ENCODE results near the gene APBA1. TPM values are rescaled to one million over a fixed set of nuclear protein-coding genes. Genes with fewer than 3 reads are reported as not detected.

The APBA1 gene
- total and polyA plus RNA-seq, 2 of the 8 experiments (the other 6 are each of a cell fraction or from before 2014, with no cell fraction given), result 0.36 to 0.60 TPM

GRCh38 chr9:69615880-69616279 is 56.3 kb downstream of the APBA1 start:
- H4K91ac ChIP-seq (replicated peaks; ENCODE audit: insufficient read length, low read length), result no peak overlapping the region
- no peaks in the 10 kb centered on the region for H3K23me2 ChIP-seq (ENCODE audit: low read depth, low read length)
- TF ChIP-seq ATF3 (IDR thresholded peaks at IDR 0.05; ENCODE audit: insufficient read depth, low read depth, low read length) (no peak), SP1 (IDR thresholded peaks at IDR 0.05; ENCODE audit: low read depth, low read length) (no peak), HDAC2 (IDR thresholded peaks at IDR 0.05; ENCODE audit: borderline replicate concordance in 1 of 2, low read depth in 2 of 2, low read length in 2 of 2) (no peak), SIN3A (conservative IDR thresholded peaks at IDR 0.05 in 1 of 2, IDR thresholded peaks at IDR 0.05 in 1 of 2; ENCODE audit: low read depth in 1 of 2, low read length in 2 of 2) (no peak), EP300 (IDR thresholded peaks at IDR 0.05; ENCODE audit: borderline replicate concordance in 1 of 2, low read depth in 2 of 2, low read length in 2 of 2) (no peak), CBX5 (IDR thresholded peaks at IDR 0.05; ENCODE audit: low read depth, low read length) (no peak), POLR2AphosphoS5 (IDR thresholded peaks at IDR 0.05; ENCODE audit: low read depth, low read length) (no peak), ASH2L (IDR thresholded peaks at IDR 0.05; ENCODE audit: low read length) (no peak), NANOG (IDR thresholded peaks at IDR 0.05; ENCODE audit: insufficient read depth, low read depth, low read length, poor library complexity, severe bottlenecking) (no peak), RNF2 (IDR thresholded peaks at IDR 0.05; ENCODE audit: borderline replicate concordance, low read depth, low read length, missing control alignments, poor library complexity, severe bottlenecking) (no peak), TBP (IDR thresholded peaks at IDR 0.05; ENCODE audit: low read depth, low read length) (no peak), MAX (IDR thresholded peaks at IDR 0.05) (no peak)

More at GRCh38 chr9:69615880-69616279, 56.3 kb downstream of the APBA1 start:
- Histone ChIP-seq H3K27ac (ENCODE audit: low read depth, low read length) (no peak overlapping the region), H3K9me3 (ENCODE audit: insufficient read depth in 2 of 2, low read depth in 1 of 2, low read length in 1 of 2) (no peaks in the 10 kb centered on the region), H2BK20ac (ENCODE audit: low read length) (no peak overlapping the region), H2BK15ac (ENCODE audit: low read length) (no peak overlapping the region), H3K18ac (ENCODE audit: extremely low read depth, low read length) (no peak overlapping the region), H4K20me1 (replicated peaks in 1 of 2; ENCODE audit: control insufficient read depth in 1 of 2, insufficient read depth in 2 of 2, low read length in 2 of 2) (no peaks in the 10 kb centered on the region), H2BK120ac (replicated peaks; ENCODE audit: low read depth, low read length) (no peak overlapping the region), H4K8ac (ENCODE audit: extremely low read depth, insufficient read depth, low read length) (no peak overlapping the region), H3K36me3 (ENCODE audit: control insufficient read depth in 2 of 4, insufficient read depth in 4 of 4, low read length in 3 of 4) (no peaks in the 10 kb centered on the region), H2AK5ac (ENCODE audit: low read depth, low read length) (no peak overlapping the region), H3K4me3 (ENCODE audit: extremely low read depth in 1 of 4, insufficient read depth in 2 of 4, low read depth in 3 of 4, low read length in 4 of 4) (no peak overlapping the region), H2BK12ac (ENCODE audit: low read depth, low read length) (no peak overlapping the region), H4K5ac (ENCODE audit: insufficient read length, low read depth, low read length) (no peak overlapping the region), H2BK5ac (ENCODE audit: low read depth, low read length) (no peak overlapping the region), H3K4ac (replicated peaks; ENCODE audit: insufficient read length, low read depth, low read length) (no peak overlapping the region), H3K23ac (ENCODE audit: insufficient read length) (no peak overlapping the region), H2AFZ (ENCODE audit: low read length) (no peak overlapping the region), H3K14ac (ENCODE audit: insufficient read length) (no peak overlapping the region), H3K27me3 (replicated peaks in 1 of 4; ENCODE audit: control insufficient read depth in 3 of 4, extremely low read depth in 1 of 4, insufficient read depth in 3 of 4, low read length in 3 of 4) (no peaks in the 10 kb centered on the region), H3K79me2 (ENCODE audit: control insufficient read depth in 1 of 2, insufficient read depth in 2 of 2, low read length in 2 of 2) (no peaks in the 10 kb centered on the region), H3K4me2 (ENCODE audit: insufficient read depth in 1 of 2, low read depth in 2 of 2, low read length in 2 of 2) (no peak overlapping the region), H3K9ac (replicated peaks in 1 of 4; ENCODE audit: extremely low read depth in 1 of 4, low read depth in 3 of 4, low read length in 3 of 4) (no peak overlapping the region), H3K79me1 (ENCODE audit: low read depth, low read length) (no peaks in the 10 kb centered on the region), H3K4me1 (replicated peaks in 1 of 4; ENCODE audit: control insufficient read depth in 3 of 4, insufficient read depth in 4 of 4, low read length in 3 of 4) (peaks cover 0 to 5% (median 0%) of the 10 kb centered on the region in 4 experiments; a peak in 1 of 7 replicates), H3K56ac (replicated peaks; ENCODE audit: insufficient read length, low read depth, low read length) (no peak overlapping the region)
- DNase-seq (ENCODE audit: low read depth in 1 of 2, low spot score in 2 of 2), result no peak
- FAIRE-seq, result no peak
- ChIA-PET CTCF (ENCODE audit: partially characterized antibody) (interaction anchor here (0.8 kb wide), 1 partner anchor 9 kb away, joined by 3 read pairs; no protein-coding TSS in a partner anchor), POLR2A (ENCODE audit: partially characterized antibody) (interaction anchor here (1.6 kb wide), 1 partner anchor 11 kb away, joined by 3 read pairs; no protein-coding TSS in a partner anchor)
- 84% methylated on average over 3 of the region's 3 CpGs; no CpG with 5 or more reads in 1 of the 2 experiments for WGBS, 2 experiments (ENCODE audit: extremely low coverage in 1 of 2, insufficient coverage in 1 of 2, insufficient read length in 1 of 2, insufficient replicate concordance in 2 of 2, low coverage in 1 of 2, low lambda C conversion rate in 2 of 2, missing lambda C conversion rate in 1 of 2)

Measured in H1 (cell line).